ENCODE measurements around the gene C1orf159.

C1orf159 gene

GRCh38 chr1:1124508-1124785 lies 8.6 kb upstream of the C1orf159 start:
- Histone ChIP-seq H3F3A (ENCODE audit: insufficient read depth) (no peaks in the 10 kb centered on the region), H3K36me3 (ENCODE audit: low read length) (no peaks in the 10 kb centered on the region), H3K4me3 (ENCODE audit: insufficient read depth, low read length, poor library complexity, severe bottlenecking) (no peak overlapping the region), H3K9me3 (ENCODE audit: insufficient read depth, low read length) (no peaks in the 10 kb centered on the region), H3K27me3 (ENCODE audit: low read length) (no peaks in the 10 kb centered on the region), H3K9me2 (replicated peaks; ENCODE audit: insufficient read depth, low read length) (no peaks in the 10 kb centered on the region), H3K9ac (ENCODE audit: low read length) (no peak overlapping the region), H4K20me1 (ENCODE audit: low read depth, low read length) (no peaks in the 10 kb centered on the region), H2AFZ (ENCODE audit: low read depth, low read length, severe bottlenecking) (no peak overlapping the region), H3K4me2 (ENCODE audit: low read depth, low read length, poor library complexity, severe bottlenecking) (no peak overlapping the region), H3K27ac (ENCODE audit: low read depth, low read length) (no peak overlapping the region), H3K79me2 (ENCODE audit: insufficient read depth, low read length) (no peaks in the 10 kb centered on the region)
- TF ChIP-seq EZH2phosphoT487 (conservative IDR thresholded peaks at IDR 0.05; ENCODE audit: low read length) (no peak), CTCF (IDR thresholded peaks at IDR 0.05; ENCODE audit: insufficient read depth, low read length, poor library complexity, severe bottlenecking) (no peak)

GRCh38 chr1:1123581-1124507 lies 8.0 kb upstream of the C1orf159 start:
- no peaks in the 10 kb centered on the region for H4K20me1 ChIP-seq (ENCODE audit: low read depth, low read length)
- no peak overlapping the region for H3K4me2 ChIP-seq (ENCODE audit: low read depth, low read length, poor library complexity, severe bottlenecking)

GRCh38 chr1:1122981-1123480 lies 7.1 kb upstream of the C1orf159 start:
- Histone ChIP-seq H4K20me1 (ENCODE audit: low read depth, low read length) (no peaks in the 10 kb centered on the region), H3K9ac (ENCODE audit: low read length) (no peak overlapping the region), H3K27me3 (ENCODE audit: low read length) (no peaks in the 10 kb centered on the region), H3K79me2 (ENCODE audit: insufficient read depth, low read length) (no peaks in the 10 kb centered on the region), H3F3A (ENCODE audit: insufficient read depth) (no peaks in the 10 kb centered on the region), H3K9me3 (ENCODE audit: insufficient read depth, low read length) (no peaks in the 10 kb centered on the region), H3K4me3 (ENCODE audit: insufficient read depth, low read length, poor library complexity, severe bottlenecking) (no peak overlapping the region), H2AFZ (ENCODE audit: low read depth, low read length, severe bottlenecking) (no peak overlapping the region), H3K36me3 (ENCODE audit: low read length) (no peaks in the 10 kb centered on the region), H3K27ac (ENCODE audit: low read depth, low read length) (no peak overlapping the region), H3K4me2 (ENCODE audit: low read depth, low read length, poor library complexity, severe bottlenecking) (no peak overlapping the region), H3K9me2 (replicated peaks; ENCODE audit: insufficient read depth, low read length) (no peaks in the 10 kb centered on the region)
- TF ChIP-seq EZH2phosphoT487 (conservative IDR thresholded peaks at IDR 0.05; ENCODE audit: low read length) (no peak), CTCF (IDR thresholded peaks at IDR 0.05; ENCODE audit: insufficient read depth, low read length, poor library complexity, severe bottlenecking) (no peak)

More at GRCh38 chr1:1123581-1124507, 8.0 kb upstream of the C1orf159 start:
- no peak overlapping the region for H3K9ac ChIP-seq (ENCODE audit: low read length)
- no peaks in the 10 kb centered on the region for H3F3A ChIP-seq (ENCODE audit: insufficient read depth)
- no peak overlapping the region for H3K27ac ChIP-seq (ENCODE audit: low read depth, low read length)
- TF ChIP-seq EZH2phosphoT487 (conservative IDR thresholded peaks at IDR 0.05; ENCODE audit: low read length), result no peak
- no peak for TF ChIP-seq CTCF (IDR thresholded peaks at IDR 0.05; ENCODE audit: insufficient read depth, low read length, poor library complexity, severe bottlenecking)
- H3K9me3 ChIP-seq (ENCODE audit: insufficient read depth, low read length), result no peaks in the 10 kb centered on the region
- no peaks in the 10 kb centered on the region for H3K9me2 ChIP-seq (replicated peaks; ENCODE audit: insufficient read depth, low read length)
- H3K4me3 ChIP-seq (ENCODE audit: insufficient read depth, low read length, poor library complexity, severe bottlenecking), result no peak overlapping the region
- no peaks in the 10 kb centered on the region for H3K27me3 ChIP-seq (ENCODE audit: low read length)
- no peaks in the 10 kb centered on the region for H3K79me2 ChIP-seq (ENCODE audit: insufficient read depth, low read length)
- H3K36me3 ChIP-seq (ENCODE audit: low read length), result no peaks in the 10 kb centered on the region
- H2AFZ ChIP-seq (ENCODE audit: low read depth, low read length, severe bottlenecking), result no peak overlapping the region
